Stomach (tissue), 9 donors: ENCODE data around the gene OR51B6. TPM values are rescaled to one million over a fixed set of nuclear protein-coding genes. Genes with fewer than 3 reads are reported as not detected.

ENCODE experiments used
- DNase-seq, 2 donors: peaks; one replicate each; pipeline versions ENCODE4 v3.0.0 to v3.0.0-alpha.2; 2013 to 2019
- H3K27ac ChIP-seq, 5 donors: fragments of 200-600 bp in 4 of 5; sonication (generic) in 4 of 5; one replicate each; pipeline ENCODE4 v1.5.1; 2013 to 2019; ENCODE audit warnings: mild to moderate bottlenecking in 1 of 5, moderate library complexity in 1 of 5
- H3K27me3 ChIP-seq, 3 donors: fragments of 200-600 bp; sonication (generic); one replicate each; pipeline ENCODE4 v1.5.1; 2017 to 2019; ENCODE audit warnings: mixed run types in 1 of 3
- H3K36me3 ChIP-seq, 4 donors: fragments of 200-600 bp; sonication (generic); 1 replicate in 3 of 4; 2 replicates in 1 of 4; pipeline ENCODE4 v1.5.1; 2016 to 2019
- H3K4me1 ChIP-seq, 4 donors: fragments of 200-600 bp; sonication (generic); one replicate each; pipeline ENCODE4 v1.5.1; 2016 to 2019
- H3K4me3 ChIP-seq, 4 donors: fragments of 200-600 bp; sonication (generic) in 3 of 4; one replicate each; pipeline ENCODE4 v1.5.1; 2016 to 2019; ENCODE audit warnings: mild to moderate bottlenecking in 1 of 4
- H3K9me3 ChIP-seq, 4 donors: fragments of 200-600 bp; sonication (generic); one replicate each; pipeline ENCODE4 v1.5.1; 2016 to 2019
- CTCF ChIP-seq, 7 experiments: fragments of 450-650 bp in 4 of 7; fragments of 200-600 bp in 3 of 7; sonication (generic) in 3 of 7; IDR thresholded peaks; one replicate each; pipeline ENCODE4 v1.5.1; 2016 to 2019; ENCODE audit warnings: antibody characterized with exemption in 7 of 7, control low read depth in 2 of 7, mild to moderate bottlenecking in 1 of 7
- EP300 ChIP-seq: sonication (generic); formaldehyde crosslinking; IDR thresholded peaks from one replicate; pipeline ENCODE4 v1.6.1; 2017; ENCODE audit warnings: antibody characterized with exemption
- POLR2A ChIP-seq, 4 donors: fragments of 450-650 bp; IDR thresholded peaks; one replicate each; pipeline ENCODE4 v1.6.1; 2016; ENCODE audit warnings: antibody characterized with exemption in 4 of 4, control low read depth in 2 of 4, mild to moderate bottlenecking in 1 of 4, moderate library complexity in 1 of 4
- POLR2AphosphoS5 ChIP-seq, 3 donors: sonication (generic); formaldehyde crosslinking; IDR thresholded peaks; one replicate each; pipeline ENCODE4 v1.6.1; 2016; ENCODE audit warnings: antibody characterized with exemption in 3 of 3
- WGBS, 5 donors: extraction: QIAGEN DNeasy Blood & Tissue Kit in 3 of 5; methylation state at CpG; one replicate each; pipeline versions ENCODE4 v1.1.5 to v1.1.7; 2013 to 2018; 5-methylcytosine and 5-hydroxymethylcytosine counted together
- intact Hi-C: fragments of 100-400 bp; cut with DNase I; formaldehyde crosslinking; loops from one replicate; pipeline ENCODE4 v1.15.1; 2023; ENCODE audit warnings: low total_unique reads
- polyA plus RNA-seq, 3 donors: library from polyadenylated mRNA; stranded (reverse); fragments of 200-250 nt; gene quantifications; one replicate each; pipeline ENCODE4 v1.2.3, GENCODE V29; 2013
- total RNA-seq, 5 donors: library from RNA; depleted of rRNA; stranded (reverse); fragments of >200 nt; gene quantifications; one replicate each; pipeline versions ENCODE4 v1.1.0 to v1.2.3, GENCODE V29; 2014 to 2016
- donor health status: healthy with polysubstance abuse.
- donor health status: Bipolar disorder and iron deficiency.
- donor health status: healthy.

OR51B6 gene
- total and polyA plus RNA-seq, 8 donors: not detected

GRCh38 chr11:5368502-5369043 lies 17.3 kb downstream of the OR51B6 start:
- H3K27me3 ChIP-seq: no peaks in the 10 kb centered on the region
- intact Hi-C loops: no loop called here
- no peak overlapping the region for H3K4me3 ChIP-seq
- H3K9me3 ChIP-seq: peaks cover 0 to 3% (median 0%) of the 10 kb centered on the region in 4 donors
- WGBS, 5 donors: 59 to 85% (median 71%) methylated on average over 3 of the region's 3 CpGs
- TF ChIP-seq POLR2A (IDR thresholded peaks at IDR 0.05): no peak
- H3K27ac ChIP-seq: no peak overlapping the region
- H3K4me1 ChIP-seq: no peaks in the 10 kb centered on the region
- no peaks in the 10 kb centered on the region for H3K36me3 ChIP-seq
- no peak for DNase-seq

- H3K36me3 ChIP-seq: no peaks in the 10 kb centered on the region
- no peaks in the 10 kb centered on the region for H3K4me1 ChIP-seq
- TF ChIP-seq CTCF (IDR thresholded peaks at IDR 0.05) (no peak), EP300 (no peak)
- no peaks in the 10 kb centered on the region for H3K27me3 ChIP-seq
- H3K9me3 ChIP-seq: peaks cover 0 to 3% (median 0%) of the 10 kb centered on the region in 4 donors
- peak in 1 of 2 donors; percentile 10 for DNase-seq
- intact Hi-C loops: no loop called here
- H3K27ac ChIP-seq: no peak overlapping the region
- H3K4me3 ChIP-seq: no peak overlapping the region
Measured at GRCh38 chr11:5369789-5370188, 18.5 kb downstream of the OR51B6 start.

GRCh38 chr11:5380740-5381342 lies 29.5 kb downstream of the OR51B6 start:
- intact Hi-C loops: no loop called here
- TF ChIP-seq EP300 (no peak), CTCF (IDR thresholded peaks at IDR 0.05) (peak in 5 of 7 experiments; percentile 6 to 57 (median 50))
- Histone ChIP-seq H3K9me3 (no peaks in the 10 kb centered on the region), H3K4me1 (no peaks in the 10 kb centered on the region), H3K27ac (no peak overlapping the region), H3K4me3 (no peak overlapping the region), H3K36me3 (no peaks in the 10 kb centered on the region), H3K27me3 (no peaks in the 10 kb centered on the region)
- WGBS, 5 donors: 69 to 77% (median 74%) methylated on average over 4 of the region's 4 CpGs
- peak; percentile 54 to 63 for DNase-seq

GRCh38 chr11:5383576-5383975 lies 32.3 kb downstream of the OR51B6 start, which contains the start of gene OR51M1:
Gene OR51M1 (plus strand): TSS chr11:5383812. CDS start chr11:5389399, 5,587 bp downstream.
- intact Hi-C loops: no loop called here
- Histone ChIP-seq H3K27ac (no peak within 1 kb of the TSS), H3K36me3 (no peaks in the 10 kb centered on the region), H3K4me3 (no peak within 1 kb of the TSS), H3K9me3 (no peaks in the 10 kb centered on the region), H3K27me3 (no peaks in the 10 kb centered on the region), H3K4me1 (no peaks in the 10 kb centered on the region)
- DNase-seq: no peak
- 43 to 75% (median 50%) methylated on average over 1 of the region's 1 CpG for WGBS, 5 donors
- TF ChIP-seq POLR2AphosphoS5 (IDR thresholded peaks at IDR 0.05) (no peak), CTCF (IDR thresholded peaks at IDR 0.05) (no peak), EP300 (no peak), POLR2A (IDR thresholded peaks at IDR 0.05) (no peak)

GRCh38 chr11:5384335-5384734 lies 33.0 kb downstream of the OR51B6 start:
- no peaks in the 10 kb centered on the region for H3K27me3 ChIP-seq
- WGBS, 5 donors: 51 to 79% (median 62%) methylated on average over 2 of the region's 2 CpGs
- intact Hi-C loops: no loop called here
- DNase-seq: no peak
- no peaks in the 10 kb centered on the region for H3K9me3 ChIP-seq
- H3K36me3 ChIP-seq: no peaks in the 10 kb centered on the region
- TF ChIP-seq CTCF (IDR thresholded peaks at IDR 0.05) (no peak), POLR2AphosphoS5 (IDR thresholded peaks at IDR 0.05) (no peak), POLR2A (IDR thresholded peaks at IDR 0.05) (no peak), EP300 (no peak)
- H3K27ac ChIP-seq: no peak overlapping the region
- no peaks in the 10 kb centered on the region for H3K4me1 ChIP-seq
- H3K4me3 ChIP-seq: no peak overlapping the region
